Heart right ventricle (tissue), 16 donors: Measurements from ENCODE around the gene ANO2. TPM values are rescaled to one million over a fixed set of nuclear protein-coding genes. Genes with fewer than 3 reads are reported as not detected.

Experiments used
- ATAC-seq, 8 donors: fragments of 200-7000 bp; cut with Tn5 transposase; one replicate each; pipeline ENCODE4 v1.9.1; 2020; ENCODE audit warnings: mild to moderate bottlenecking in 8 of 8, moderate library complexity in 8 of 8, moderate number of reproducible peaks in 1 of 8
- DNase-seq, 2 donors: peaks; one replicate each; pipeline ENCODE4 v3.0.0-alpha.2; 2020
- H3K27ac ChIP-seq, 10 donors: fragments of 200-600 bp; sonication (generic) in 2 of 10; one replicate each; pipeline versions ENCODE4 v1.5.0 to v1.8.0; 2020 to 2022; ENCODE audit warnings: mild to moderate bottlenecking in 3 of 10
- H3K27me3 ChIP-seq, 7 donors: fragments of 200-600 bp; one replicate each; pipeline ENCODE4 v1.8.0; 2021 to 2022; ENCODE audit warnings: mild to moderate bottlenecking in 2 of 7
- H3K36me3 ChIP-seq, 9 donors: fragments of 200-600 bp; sonication (generic) in 1 of 9; one replicate each; pipeline versions ENCODE4 v1.5.0 to v1.8.0; 2020 to 2022; ENCODE audit warnings: mild to moderate bottlenecking in 2 of 9
- H3K4me1 ChIP-seq, 9 donors: fragments of 200-600 bp; sonication (generic) in 1 of 9; one replicate each; pipeline versions ENCODE4 v1.5.0 to v1.8.0; 2020 to 2022; ENCODE audit warnings: mild to moderate bottlenecking in 4 of 9
- H3K4me3 ChIP-seq, 10 donors: fragments of 200-600 bp; sonication (generic) in 2 of 10; one replicate each; pipeline versions ENCODE4 v1.5.0 to v1.8.0; 2020 to 2022; ENCODE audit warnings: mild to moderate bottlenecking in 7 of 10, moderate library complexity in 2 of 10
- H3K9me3 ChIP-seq, 11 donors: fragments of 200-600 bp in 10 of 11; sonication (generic) in 2 of 11; one replicate each; pipeline versions ENCODE4 v1.5.0 to v1.8.0; 2013 to 2022; ENCODE audit warnings: mild to moderate bottlenecking in 2 of 11, control low read depth in 1 of 11, moderate library complexity in 1 of 11
- WGBS, 2 donors: extraction: QIAGEN DNeasy Blood & Tissue Kit; methylation state at CpG; one replicate each; pipeline ENCODE4 v1.1.7; 2013; ENCODE audit warnings: inconsistent platforms in 1 of 2; 5-methylcytosine and 5-hydroxymethylcytosine counted together
- intact Hi-C, 10 donors: fragments of 100-400 bp; cut with DNase I; formaldehyde crosslinking; loops; one replicate each; pipeline versions ENCODE4 v1.11.1 to v1.14.2; 2022
- polyA plus RNA-seq, 2 donors: library from polyadenylated mRNA; stranded (reverse); fragments of 200-250 nt; gene quantifications; one replicate each; pipeline ENCODE4 v1.2.3, GENCODE V29; 2013
- total RNA-seq, 10 donors: library from RNA; stranded (reverse); fragmentation: NEBNext Ultra II Directional in 3 of 10; extraction: Animal tissue kit (Norgen Biotek cat#: 25700) in 3 of 10; gene quantifications; one replicate each; pipeline versions ENCODE4 v1.2.1 to v1.2.4, GENCODE V29; 2021 to 2023
- TF ChIP-seq, protein P1 (sequence below), 9 donors: fragments of 200-600 bp; sonication (generic) in 2 of 9; IDR thresholded peaks; one replicate each; pipeline versions ENCODE4 v1.5.0 to v1.8.0; 2021 to 2022; ENCODE audit warnings: antibody characterized with exemption in 9 of 9, mild to moderate bottlenecking in 5 of 9, moderate library complexity in 1 of 9
- donor health status: Arrhythmogenic right ventricular cardiomyopathy.
- donor health status: ischemic (EF 13 %, LVEDD 7.1; RV severe dilation, severe dysfunction).
- donor health status: healthy with polysubstance abuse.
- donor health status: DM: no; HTN: yes; CAD: no.
- donor health status: DM: no; HTN: no; CAD: no.
- donor health status: ischemic (EF 25% LVEDD 6.9; RV normal size, moderate dysfunction).
- donor health status: ischemic (EF 25% LVEDD 5.7; RV mildly dilated, moderate dysfunction).
- donor health status: healthy.
- donor health status: DM: yes; HTN: yes; CAD: no.
- donor health status: Ischemic cardiomyopathy.
- donor health status: ischemic (EF 35%, LVEDD 5.7; RV mildly dilated, moderate dysfunction).
- donor health status: nonischemic (EF 11% LVEDD 7.7; RV severe dilation, severe dysfunction).
- donor health status: DM: yes; HTN: yes; CAD: no.
- donor health status: PGD.
- donor health status: ischemic (EF 29% LVEDD 5.4; RV normal size, mild dysfunction).
- donor health status: nonischemic (EF 23%, LVEDD 6.1; RV moderate dilation, normal function).

ANO2 gene
- total and polyA plus RNA-seq, 12 donors = 4.0 to 15.2 (median 12.0) TPM

DNA sequence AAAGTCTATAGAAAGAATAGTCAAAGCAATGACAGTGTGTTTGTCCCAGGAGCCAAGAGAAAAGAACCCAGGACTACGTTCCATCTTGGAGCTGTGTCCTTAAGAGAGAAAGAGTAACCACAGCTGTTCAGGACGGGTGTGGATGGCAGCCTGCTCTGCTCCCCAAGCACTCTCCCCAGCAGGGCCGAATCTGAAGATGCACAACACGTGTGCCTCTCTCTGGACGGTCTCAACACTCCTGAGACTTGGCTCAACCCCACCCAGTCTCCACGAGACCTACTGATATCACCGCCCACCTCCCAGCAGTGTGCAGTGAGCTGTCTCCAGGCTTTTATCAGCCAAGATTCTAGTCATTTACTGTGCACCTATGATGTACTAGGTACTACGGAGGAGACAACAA lies 27.3 kb upstream of the ANO2 start:
- ATAC-seq (peak in 3 of 8 donors; percentile 19 to 24 (median 23)), DNase-seq (no peak)
- H3K27me3 ChIP-seq = peaks cover 0 to 7% (median 0%) of the 10 kb centered on the region in 7 donors
- H3K27ac ChIP-seq = peak overlapping the region in 1 of 10 donors; percentile 5
- peaks cover 0 to 44% (median 27%) of the 10 kb centered on the region in 9 donors for H3K4me1 ChIP-seq
- TF ChIP-seq, protein P1, sequence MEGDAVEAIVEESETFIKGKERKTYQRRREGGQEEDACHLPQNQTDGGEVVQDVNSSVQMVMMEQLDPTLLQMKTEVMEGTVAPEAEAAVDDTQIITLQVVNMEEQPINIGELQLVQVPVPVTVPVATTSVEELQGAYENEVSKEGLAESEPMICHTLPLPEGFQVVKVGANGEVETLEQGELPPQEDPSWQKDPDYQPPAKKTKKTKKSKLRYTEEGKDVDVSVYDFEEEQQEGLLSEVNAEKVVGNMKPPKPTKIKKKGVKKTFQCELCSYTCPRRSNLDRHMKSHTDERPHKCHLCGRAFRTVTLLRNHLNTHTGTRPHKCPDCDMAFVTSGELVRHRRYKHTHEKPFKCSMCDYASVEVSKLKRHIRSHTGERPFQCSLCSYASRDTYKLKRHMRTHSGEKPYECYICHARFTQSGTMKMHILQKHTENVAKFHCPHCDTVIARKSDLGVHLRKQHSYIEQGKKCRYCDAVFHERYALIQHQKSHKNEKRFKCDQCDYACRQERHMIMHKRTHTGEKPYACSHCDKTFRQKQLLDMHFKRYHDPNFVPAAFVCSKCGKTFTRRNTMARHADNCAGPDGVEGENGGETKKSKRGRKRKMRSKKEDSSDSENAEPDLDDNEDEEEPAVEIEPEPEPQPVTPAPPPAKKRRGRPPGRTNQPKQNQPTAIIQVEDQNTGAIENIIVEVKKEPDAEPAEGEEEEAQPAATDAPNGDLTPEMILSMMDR (IDR thresholded peaks at IDR 0.05) = no peak
- peaks cover 0 to 94% (median 7%) of the 10 kb centered on the region in 9 donors for H3K36me3 ChIP-seq
- H3K4me3 ChIP-seq = no peak overlapping the region
- WGBS, 2 donors = 62 to 70% methylated on average over 8 of the region's 8 CpGs
- intact Hi-C loops = no loop called here
- no peaks in the 10 kb centered on the region for H3K9me3 ChIP-seq

DNA sequence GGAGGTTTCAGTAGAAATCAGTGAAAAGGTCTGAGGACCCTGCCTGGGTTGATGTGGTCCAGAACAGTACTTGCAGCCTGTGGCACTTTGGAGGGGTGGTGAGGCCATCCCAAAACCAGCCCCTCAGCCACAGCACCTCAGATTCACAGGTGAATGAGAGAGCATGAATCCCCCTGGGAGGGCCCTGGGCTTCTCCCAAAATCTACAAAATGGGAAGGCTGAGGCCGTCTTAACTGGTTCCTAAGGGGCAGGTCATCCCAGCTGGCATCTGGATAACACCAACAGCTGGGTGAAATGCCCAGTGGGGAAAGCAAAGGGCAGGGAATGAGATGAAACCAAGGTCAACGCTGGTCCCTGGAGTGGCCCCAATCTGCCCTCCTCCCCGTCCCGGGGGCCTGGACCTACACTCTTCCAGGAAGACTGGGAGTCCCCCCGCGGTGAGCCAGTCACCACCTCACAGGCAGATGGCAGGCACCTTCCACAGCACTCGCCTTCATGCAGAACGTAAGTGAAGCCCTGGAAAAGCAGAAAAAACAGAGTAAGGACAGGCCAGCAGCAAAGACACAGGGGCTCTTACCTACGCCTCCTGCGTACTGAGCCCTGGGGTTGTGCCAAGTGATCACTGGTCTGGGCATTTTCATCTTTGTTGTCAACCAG lies 26.3 kb upstream of the ANO2 start:
- intact Hi-C loops = no loop called here
- Histone ChIP-seq H3K36me3 (peaks cover 0 to 94% (median 7%) of the 10 kb centered on the region in 9 donors), H3K9me3 (no peaks in the 10 kb centered on the region), H3K27ac (no peak overlapping the region), H3K4me3 (no peak overlapping the region), H3K27me3 (peaks cover 0 to 7% (median 0%) of the 10 kb centered on the region in 7 donors), H3K4me1 (peaks cover 0 to 35% (median 17%) of the 10 kb centered on the region in 9 donors)
- TF ChIP-seq, protein P1 (IDR thresholded peaks at IDR 0.05) = no peak
- no peak for DNase-seq
- 83 to 85% methylated on average over 10 of the region's 10 CpGs for WGBS, 2 donors
- ATAC-seq = no peak

DNA sequence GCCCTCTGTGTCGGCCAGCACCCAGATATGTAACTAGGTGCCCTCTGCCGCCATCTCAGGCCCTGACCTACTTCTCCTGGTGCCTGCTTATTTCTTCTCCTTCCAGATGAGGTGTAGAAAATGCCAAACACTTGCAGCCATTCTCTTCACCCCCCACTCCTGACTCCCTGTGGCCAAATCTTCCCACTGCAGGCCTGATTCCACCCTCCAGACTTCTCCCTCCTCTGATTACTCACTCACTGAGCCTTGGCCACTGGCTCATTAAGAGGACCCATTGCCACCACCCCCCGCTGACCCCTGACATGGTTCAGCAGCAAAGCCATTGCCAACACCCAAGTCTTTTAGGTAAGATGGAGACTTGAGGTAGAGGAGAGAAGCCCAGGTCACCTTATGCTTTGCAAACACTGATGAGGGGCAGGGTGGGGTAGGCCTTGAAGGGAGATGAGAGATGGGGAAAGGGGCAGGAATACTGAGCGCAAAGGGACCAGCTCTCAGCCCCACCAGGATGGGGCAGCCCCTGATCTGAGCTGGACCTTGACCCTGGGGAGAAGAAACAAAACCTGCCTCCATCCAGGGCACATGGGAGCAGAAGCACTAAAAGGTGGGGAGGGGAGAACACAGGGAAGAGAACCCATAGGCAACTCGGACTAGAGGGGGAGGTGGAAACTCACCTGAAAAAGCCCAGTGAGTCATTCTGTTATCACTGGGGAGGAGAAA lies 25.1 kb upstream of the ANO2 start:
- Histone ChIP-seq H3K4me3 (no peak overlapping the region), H3K4me1 (peaks cover 0 to 26% (median 10%) of the 10 kb centered on the region in 9 donors), H3K27me3 (peaks cover 0 to 9% (median 2%) of the 10 kb centered on the region in 7 donors), H3K27ac (no peak overlapping the region), H3K9me3 (no peaks in the 10 kb centered on the region), H3K36me3 (peaks cover 0 to 92% (median 0%) of the 10 kb centered on the region in 9 donors)
- DNase-seq = no peak
- intact Hi-C loops = no loop called here
- 96 to 97% methylated on average over 5 of the region's 5 CpGs for WGBS, 2 donors
- no peak for ATAC-seq
- TF ChIP-seq, protein P1 (IDR thresholded peaks at IDR 0.05) = no peak

DNA sequence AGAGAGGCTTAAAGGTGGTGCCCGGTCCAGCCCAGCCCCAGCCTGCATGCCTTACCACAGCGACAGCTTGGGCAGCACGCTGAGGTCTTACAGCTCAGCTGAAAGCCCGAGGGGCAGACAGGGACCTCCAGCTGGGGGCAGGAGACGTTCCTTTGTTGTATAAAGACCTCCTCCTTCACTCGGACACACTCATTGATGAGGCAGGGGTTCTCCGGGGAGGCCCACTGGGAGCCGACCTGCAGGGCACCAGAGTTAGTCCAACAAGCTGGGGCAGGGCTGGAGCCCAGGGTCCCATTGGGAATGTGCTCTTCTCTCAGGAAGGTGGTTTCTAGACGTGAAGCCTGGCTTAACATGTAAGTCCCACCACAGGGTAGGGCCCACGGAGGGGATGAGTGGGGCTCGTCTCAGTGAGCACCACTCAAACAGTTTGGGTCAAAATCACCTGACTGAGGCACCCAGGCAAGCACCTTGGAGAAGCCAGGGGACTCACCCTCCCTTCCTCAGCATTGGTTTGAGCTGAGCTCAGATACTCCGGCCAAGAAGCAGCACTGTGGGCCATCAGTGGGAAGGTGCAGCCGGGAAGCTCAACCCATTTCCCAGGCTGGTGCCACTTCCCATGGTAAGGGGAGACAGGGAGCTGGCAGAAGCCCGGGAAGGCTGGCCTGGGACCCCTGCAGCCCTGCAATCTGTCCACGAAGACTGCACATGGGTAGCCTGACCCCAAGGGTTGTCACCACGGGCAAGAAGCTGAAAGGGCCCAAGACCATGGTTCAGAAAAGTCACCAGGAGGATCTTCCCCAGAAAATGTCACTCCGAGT lies 24.3 kb upstream of the ANO2 start:
- Histone ChIP-seq H3K4me1 (peaks cover 0 to 19% (median 5%) of the 10 kb centered on the region in 9 donors), H3K9me3 (no peaks in the 10 kb centered on the region), H3K36me3 (peaks cover 0 to 91% (median 0%) of the 10 kb centered on the region in 9 donors), H3K27ac (no peak overlapping the region), H3K27me3 (peaks cover 0 to 7% (median 5%) of the 10 kb centered on the region in 7 donors), H3K4me3 (no peak overlapping the region)
- TF ChIP-seq, protein P1 (IDR thresholded peaks at IDR 0.05) = no peak
- intact Hi-C loops = no loop called here
- no peak for ATAC-seq
- WGBS, 2 donors = 82 to 84% methylated on average over 17 of the region's 17 CpGs
- DNase-seq = no peak
